LoVo (cell line): Measurements from ENCODE around the gene PTPN14.

Experiments used
- DNase-seq: peaks from one replicate; pipeline ENCODE4 v3.0.0-alpha.2; 2016; ENCODE audit warnings: low spot score

The PTPN14 gene

GRCh38 chr1:214364786-214365295 lies 186.6 kb downstream of the PTPN14 start:
- no peak for DNase-seq

- DNase-seq, result no peak
Measured at GRCh38 chr1:214364386-214364785, 187.0 kb downstream of the PTPN14 start.

GRCh38 chr1:214363386-214363785 lies 188.0 kb downstream of the PTPN14 start:
- DNase-seq, result no peak

- no peak for DNase-seq
Measured at GRCh38 chr1:214362188-214362882, 189.1 kb downstream of the PTPN14 start.

GRCh38 chr1:214361636-214362035 lies 189.8 kb downstream of the PTPN14 start:
- DNase-seq, result no peak

- DNase-seq, result no peak
Measured at GRCh38 chr1:214360525-214361164, 190.8 kb downstream of the PTPN14 start.

- DNase-seq, result no peak
Measured at GRCh38 chr1:214360116-214360515, 191.3 kb downstream of the PTPN14 start.

- no peak for DNase-seq
Measured at GRCh38 chr1:214354440-214355148, 196.8 kb downstream of the PTPN14 start.

- DNase-seq, result no peak
Measured at GRCh38 chr1:214352838-214353237, 198.6 kb downstream of the PTPN14 start.

- DNase-seq, result no peak
Measured at GRCh38 chr1:214351551-214352277, 199.7 kb downstream of the PTPN14 start.

GRCh38 chr1:214349781-214350180 lies 201.6 kb downstream of the PTPN14 start:
- no peak for DNase-seq

- DNase-seq, result no peak
Measured at GRCh38 chr1:214349008-214349407, 202.4 kb downstream of the PTPN14 start.

GRCh38 chr1:214344897-214345296 lies 206.5 kb downstream of the PTPN14 start:
- no peak for DNase-seq

- DNase-seq, result no peak
Measured at GRCh38 chr1:214342525-214342924, 208.9 kb downstream of the PTPN14 start.

GRCh38 chr1:214341932-214342331 lies 209.5 kb downstream of the PTPN14 start:
- DNase-seq, result no peak

- no peak for DNase-seq
Measured at GRCh38 chr1:214341459-214341858, 209.9 kb downstream of the PTPN14 start.

GRCh38 chr1:214338212-214338611 lies 213.2 kb downstream of the PTPN14 start:
- no peak for DNase-seq

GRCh38 chr1:214337511-214337910 lies 213.9 kb downstream of the PTPN14 start:
- DNase-seq, result no peak

- DNase-seq, result no peak
Measured at GRCh38 chr1:214337015-214337414, 214.4 kb downstream of the PTPN14 start.

- no peak for DNase-seq
Measured at GRCh38 chr1:214335567-214335966, 215.8 kb downstream of the PTPN14 start.

GRCh38 chr1:214332946-214333798 lies 218.2 kb downstream of the PTPN14 start:
- peak; percentile 32 for DNase-seq
